HG02885 (cell line): ENCODE data around the gene RSAD1.

Experiments used
- ATAC-seq: cut with Tn5 transposase; IDR thresholded peaks from one replicate; pipeline ENCODE4 v1.9.1; 2021; ENCODE audit warnings: mild to moderate bottlenecking; ENCODE audit not compliant: unreplicated experiment, poor library complexity

RSAD1 gene

DNA sequence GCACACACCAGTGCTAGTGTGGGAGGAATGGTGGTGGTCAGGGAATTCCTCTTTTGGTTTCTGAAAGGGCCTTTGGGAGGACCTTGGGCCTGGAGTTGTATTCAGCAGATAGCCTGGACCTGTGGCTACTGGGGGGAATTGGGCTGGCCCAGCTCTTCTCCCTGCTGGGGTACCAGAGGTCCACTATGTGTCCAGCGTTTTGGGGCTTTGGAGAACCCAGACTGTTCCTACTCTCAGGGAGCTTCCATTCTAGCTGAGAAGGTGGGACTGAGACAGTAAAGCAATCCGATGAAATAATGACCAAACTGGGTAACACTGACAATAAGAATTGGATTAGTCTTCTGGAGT, 56.3 kb downstream of the RSAD1 start:
- no peak for ATAC-seq

DNA sequence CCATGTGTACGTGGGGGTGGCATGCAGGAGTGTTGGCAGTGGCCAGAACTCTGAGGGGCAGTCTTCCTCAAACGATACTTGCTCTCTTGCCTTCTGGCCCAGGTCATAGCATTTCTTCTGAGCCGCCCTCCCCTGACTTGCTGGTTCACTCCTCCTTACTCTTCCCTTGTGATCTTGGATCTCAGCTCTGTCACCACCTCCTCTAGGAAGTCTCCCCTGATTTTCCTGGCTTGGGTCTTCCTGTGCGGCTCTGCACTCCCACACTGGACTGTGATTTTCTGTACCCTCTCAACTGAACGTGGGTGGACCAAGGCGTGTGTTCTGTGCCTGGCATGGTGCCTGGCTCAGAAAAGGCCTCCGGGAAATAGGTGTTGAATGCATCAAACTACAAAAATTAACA, 56.7 kb downstream of the RSAD1 start:
- no peak for ATAC-seq
